ENCODE results near the gene MAMSTR. TPM values are rescaled to one million over a fixed set of nuclear protein-coding genes. Genes with fewer than 3 reads are reported as not detected.
"Not testable (repeated sequence)": the region's sequence is repeated elsewhere in the genome, so short reads cannot be mapped to it uniquely, and the experiment has no call there.

The MAMSTR gene
- total and polyA plus RNA-seq, 12 donors = 8.9 to 57.9 (median 26.4) TPM

- Histone ChIP-seq H3K27ac (no peak overlapping the region), H3K9me3 (replicated peaks in 1 of 3) (no peaks in the 10 kb centered on the region), H3K27me3 (no peaks in the 10 kb centered on the region), H3K36me3 (replicated peaks in 1 of 2) (peaks cover 0 to 4% of the 10 kb centered on the region in 2 donors), H3K4me3 (no peak overlapping the region), H3K4me1 (replicated peaks in 1 of 2) (peaks cover 28 to 42% of the 10 kb centered on the region in 2 donors)
- no peak for DNase-seq
- no peak for TF ChIP-seq POLR2A (IDR thresholded peaks at IDR 0.05)
- TF ChIP-seq, protein P1, sequence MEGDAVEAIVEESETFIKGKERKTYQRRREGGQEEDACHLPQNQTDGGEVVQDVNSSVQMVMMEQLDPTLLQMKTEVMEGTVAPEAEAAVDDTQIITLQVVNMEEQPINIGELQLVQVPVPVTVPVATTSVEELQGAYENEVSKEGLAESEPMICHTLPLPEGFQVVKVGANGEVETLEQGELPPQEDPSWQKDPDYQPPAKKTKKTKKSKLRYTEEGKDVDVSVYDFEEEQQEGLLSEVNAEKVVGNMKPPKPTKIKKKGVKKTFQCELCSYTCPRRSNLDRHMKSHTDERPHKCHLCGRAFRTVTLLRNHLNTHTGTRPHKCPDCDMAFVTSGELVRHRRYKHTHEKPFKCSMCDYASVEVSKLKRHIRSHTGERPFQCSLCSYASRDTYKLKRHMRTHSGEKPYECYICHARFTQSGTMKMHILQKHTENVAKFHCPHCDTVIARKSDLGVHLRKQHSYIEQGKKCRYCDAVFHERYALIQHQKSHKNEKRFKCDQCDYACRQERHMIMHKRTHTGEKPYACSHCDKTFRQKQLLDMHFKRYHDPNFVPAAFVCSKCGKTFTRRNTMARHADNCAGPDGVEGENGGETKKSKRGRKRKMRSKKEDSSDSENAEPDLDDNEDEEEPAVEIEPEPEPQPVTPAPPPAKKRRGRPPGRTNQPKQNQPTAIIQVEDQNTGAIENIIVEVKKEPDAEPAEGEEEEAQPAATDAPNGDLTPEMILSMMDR (IDR thresholded peaks at IDR 0.05) = no peak
- intact Hi-C loops (cut with DNase I) = no loop called here
- WGBS, 4 donors = 82 to 88% (median 83%) methylated on average over 10 to 11 of the region's 11 CpGs
Measured at GRCh38 chr19:48722196-48722708, 2.7 kb upstream of the MAMSTR start.

- 11 to 26% (median 14%) methylated on average over 24 to 42 of the region's 42 CpGs for WGBS, 4 donors
- no peaks in the 10 kb centered on the region for H3K9me3 ChIP-seq (replicated peaks in 1 of 3)
- peaks cover 31 to 52% of the 10 kb centered on the region in 2 donors for H3K4me1 ChIP-seq (replicated peaks in 1 of 2)
- peak overlapping the region; percentile 63 to 94 (median 90) for H3K27ac ChIP-seq
- no peaks in the 10 kb centered on the region for H3K36me3 ChIP-seq (replicated peaks in 1 of 2)
- intact Hi-C loops (cut with DNase I) = no loop called here
- peak; percentile 99 to 100 (median 100) for DNase-seq
- TF ChIP-seq, protein P1 (IDR thresholded peaks at IDR 0.05) = peak in 1 of 6 experiments; percentile 6
- peak in 1 of 2 donors; percentile 44 for TF ChIP-seq POLR2A (IDR thresholded peaks at IDR 0.05)
- H3K4me3 ChIP-seq = peak overlapping the region in 3 of 4 donors; percentile 13 to 65 (median 18)
- no peaks in the 10 kb centered on the region for H3K27me3 ChIP-seq
Measured at GRCh38 chr19:48720613-48721296, 1.2 kb upstream of the MAMSTR start.

DNA sequence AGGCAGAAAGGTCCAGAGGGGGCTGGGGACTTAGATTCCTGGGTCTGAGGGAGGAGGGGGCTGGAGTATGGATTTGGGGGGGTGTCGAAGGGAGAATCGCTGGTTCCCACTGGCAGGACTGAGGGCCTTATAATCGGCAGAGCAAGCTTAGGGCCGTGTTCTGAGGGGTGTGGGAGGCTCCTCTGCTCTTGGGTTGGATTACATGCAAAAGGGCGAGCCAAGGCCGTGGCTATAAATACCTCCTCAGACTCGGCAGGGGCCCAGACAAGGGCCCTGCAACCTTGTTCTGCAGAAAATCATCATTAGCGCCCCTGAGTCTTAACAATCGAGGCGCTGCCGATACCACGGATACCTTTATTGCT lies 707 bp upstream of the MAMSTR start:
- TF ChIP-seq, protein P1 (IDR thresholded peaks at IDR 0.05) = no peak
- peak in 1 of 2 donors; percentile 78 for TF ChIP-seq POLR2A (IDR thresholded peaks at IDR 0.05)
- Histone ChIP-seq H3K4me3 (peak overlapping the region in 2 of 4 donors; percentile 37 to 65), H3K9me3 (replicated peaks in 1 of 3) (no peaks in the 10 kb centered on the region), H3K36me3 (replicated peaks in 1 of 2) (no peaks in the 10 kb centered on the region), H3K27ac (peak overlapping the region; percentile 63 to 94 (median 90)), H3K4me1 (replicated peaks in 1 of 2) (peaks cover 31 to 52% of the 10 kb centered on the region in 2 donors), H3K27me3 (no peaks in the 10 kb centered on the region)
- WGBS, 4 donors = 8 to 25% (median 18%) methylated on average over 11 to 12 of the region's 12 CpGs
- intact Hi-C loops (cut with DNase I) = no loop called here
- DNase-seq = peak in 4 of 7 donors; percentile 78 to 86 (median 81)

DNA sequence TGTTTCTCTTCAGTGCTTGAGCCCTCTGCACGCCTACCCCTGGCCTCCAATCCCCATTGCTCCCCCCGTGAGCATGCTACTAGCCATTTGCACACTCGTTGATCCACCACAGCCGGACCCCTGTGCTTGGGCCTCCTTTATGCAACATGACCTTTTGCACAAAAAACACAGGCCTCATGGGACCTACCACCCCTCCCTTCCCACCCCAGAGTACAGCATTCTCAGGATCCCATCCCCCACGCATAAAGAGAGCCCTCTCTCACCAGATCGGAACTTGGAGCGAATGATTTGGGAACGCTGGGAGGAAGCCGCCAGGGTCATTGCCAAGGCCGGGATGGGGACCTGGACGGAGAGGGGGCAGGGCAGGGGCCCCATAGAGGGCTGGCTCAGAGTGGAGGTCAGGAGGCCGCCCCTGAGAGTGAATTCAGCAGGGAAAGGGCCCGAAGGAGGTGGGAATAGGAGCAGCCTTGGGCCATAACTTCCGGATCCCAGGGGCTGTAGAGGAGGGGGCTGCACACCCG lies 754 bp downstream of the MAMSTR start:
- Histone ChIP-seq H3K27me3 (no peaks in the 10 kb centered on the region), H3K4me1 (replicated peaks in 1 of 2) (peaks cover 33 to 51% of the 10 kb centered on the region in 2 donors), H3K4me3 (peak overlapping the region in 2 of 4 donors; percentile 37 to 65), H3K27ac (peak overlapping the region; percentile 63 to 94 (median 90)), H3K36me3 (replicated peaks in 1 of 2) (no peaks in the 10 kb centered on the region), H3K9me3 (replicated peaks in 1 of 3) (no peaks in the 10 kb centered on the region)
- 19 to 32% (median 24%) methylated on average over 15 of the region's 15 CpGs for WGBS, 4 donors
- peak in 6 of 7 donors; percentile 54 to 74 (median 64) for DNase-seq
- intact Hi-C loops (cut with DNase I) = no loop called here
- TF ChIP-seq, protein P1 (IDR thresholded peaks at IDR 0.05) = no peak
- peak in 1 of 2 donors; percentile 39 for TF ChIP-seq POLR2A (IDR thresholded peaks at IDR 0.05)

DNA sequence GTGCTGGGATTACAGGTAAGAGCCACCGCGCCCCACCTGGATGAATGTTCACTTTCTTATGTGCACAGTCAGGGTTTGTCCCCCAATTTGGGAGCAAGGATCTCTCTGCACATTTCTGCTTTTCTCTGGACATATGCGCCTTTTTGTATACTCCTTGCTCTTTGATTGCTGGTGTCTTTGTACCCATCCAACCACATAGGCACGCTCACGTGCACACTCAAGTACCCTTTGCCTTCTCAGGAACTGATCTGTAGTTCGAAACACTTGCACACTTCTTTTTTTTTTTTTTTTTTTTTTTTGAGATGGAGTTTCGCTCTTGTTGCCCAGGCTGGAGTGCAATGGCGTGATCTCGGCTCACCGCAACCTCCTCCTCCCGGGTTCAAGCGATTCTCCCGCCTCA lies 1.4 kb downstream of the MAMSTR start:
- 67 to 77% (median 72%) methylated on average over 12 to 13 of the region's 13 CpGs for WGBS, 4 donors
- H3K27me3 ChIP-seq; H3K9me3 ChIP-seq (replicated peaks in 1 of 3); H3K36me3 ChIP-seq (replicated peaks in 1 of 2); intact Hi-C loops (cut with DNase I): not testable (repeated sequence)
- peak overlapping the region in 4 of 5 donors; percentile 72 to 94 (median 91) for H3K27ac ChIP-seq
- H3K4me3 ChIP-seq = peak overlapping the region in 1 of 4 donors; percentile 65
- peaks cover 40 to 58% of the 10 kb centered on the region in 2 donors for H3K4me1 ChIP-seq (replicated peaks in 1 of 2)
- peak in 1 of 7 donors; percentile 18 for DNase-seq

All from adrenal gland (tissue), 12 donors.